HEK293T (cell line): ENCODE results near the gene SRD5A1.

Source experiments
- ARNT ChIP-seq: fragments of 450-650 bp; IDR thresholded peaks from 2 replicates; pipeline ENCODE4 v1.6.1; 2017; ENCODE audit warnings: mild to moderate bottlenecking
- BHLHE40 ChIP-seq: fragments of 450-650 bp; IDR thresholded peaks from 2 replicates; pipeline ENCODE4 v1.6.1; 2016; ENCODE audit warnings: mild to moderate bottlenecking, moderate library complexity, borderline replicate concordance
- CTBP1 ChIP-seq: fragments of 450-650 bp; IDR thresholded peaks from 2 replicates; pipeline ENCODE4 v1.6.1; 2016; ENCODE audit warnings: borderline replicate concordance
- ELF4 ChIP-seq: fragments of 450-650 bp; IDR thresholded peaks from 2 replicates; pipeline ENCODE4 v1.6.1; 2017; ENCODE audit warnings: antibody characterized with exemption
- FOXA1 ChIP-seq: fragments of 450-650 bp; IDR thresholded peaks from 2 replicates; pipeline ENCODE4 v1.6.1; 2016; ENCODE audit warnings: mild to moderate bottlenecking
- FOXK2 ChIP-seq: fragments of 450-650 bp; IDR thresholded peaks from 2 replicates; pipeline ENCODE4 v1.6.1; 2016; ENCODE audit warnings: mild to moderate bottlenecking
- FOXM1 ChIP-seq: fragments of 450-650 bp; IDR thresholded peaks from 2 replicates; pipeline ENCODE4 v1.6.1; 2017; ENCODE audit warnings: mild to moderate bottlenecking, borderline replicate concordance
- L3MBTL2 ChIP-seq: fragments of 450-650 bp; conservative IDR thresholded peaks from 2 replicates; pipeline ENCODE4 v1.6.1; 2016; ENCODE audit warnings: mild to moderate bottlenecking
- SP1 ChIP-seq: fragments of 450-650 bp; IDR thresholded peaks from 2 replicates; pipeline ENCODE4 v1.6.1; 2017
- SUZ12 ChIP-seq: fragments of 450-650 bp; IDR thresholded peaks from 2 replicates; pipeline ENCODE4 v1.6.1; 2016; ENCODE audit warnings: mild to moderate bottlenecking
- ZNF384 ChIP-seq: fragments of 450-650 bp; IDR thresholded peaks from 2 replicates; pipeline ENCODE4 v1.6.1; 2016

- TF ChIP-seq SP1 (no peak), ELF4 (no peak), FOXA1 (no peak), SUZ12 (no peak), ARNT (no peak), FOXK2 (no peak), CTBP1 (no peak), BHLHE40 (no peak), L3MBTL2 (no peak), FOXM1 (no peak), ZNF384 (no peak)
Observed at GRCh38 chr5:6720561-6720921, 87.3 kb downstream of the SRD5A1 start.
